Esophagus muscularis mucosa (tissue), 4 donors: Measurements from ENCODE around the gene KLHL29.

ENCODE experiments used
- CTCF ChIP-seq, 3 experiments: fragments of 200-600 bp in 2 of 3; fragments of 450-650 bp in 1 of 3; sonication (generic) in 2 of 3; IDR thresholded peaks; one replicate each; pipeline ENCODE4 v1.5.1; 2017 to 2019; ENCODE audit warnings: antibody characterized with exemption in 3 of 3, mild to moderate bottlenecking in 2 of 3, moderate library complexity in 1 of 3
- EP300 ChIP-seq: sonication (generic); formaldehyde crosslinking; IDR thresholded peaks from one replicate; pipeline ENCODE4 v1.6.1; 2017; ENCODE audit warnings: antibody characterized with exemption
- POLR2A ChIP-seq: fragments of 450-650 bp; IDR thresholded peaks from one replicate; pipeline ENCODE4 v1.6.1; 2017; ENCODE audit warnings: antibody characterized with exemption, moderate library complexity, mild to moderate bottlenecking, low read depth
- POLR2AphosphoS5 ChIP-seq, 2 donors: sonication (generic); formaldehyde crosslinking; IDR thresholded peaks; one replicate each; pipeline ENCODE4 v1.6.1; 2017; ENCODE audit warnings: antibody characterized with exemption in 2 of 2

- no peak for TF ChIP-seq POLR2A
- no peak for TF ChIP-seq CTCF (IDR thresholded peaks at IDR 0.05)
- no peak for TF ChIP-seq POLR2AphosphoS5 (IDR thresholded peaks at IDR 0.05)
- TF ChIP-seq EP300, result no peak
Measured at GRCh38 chr2:23400703-23401102, 15.7 kb downstream of the KLHL29 start.
